NCI-H524 (cell line): ENCODE results near the gene CXCL5.
"Not testable (repeated sequence)": the region's sequence is repeated elsewhere in the genome, so short reads cannot be mapped to it uniquely, and the experiment has no call there.

ENCODE experiments used
- DNase-seq, 2 experiments: peaks; one replicate each; lab custom pipeline; 2025; lab: John Stamatoyannopoulos, UW

CXCL5 gene

DNA sequence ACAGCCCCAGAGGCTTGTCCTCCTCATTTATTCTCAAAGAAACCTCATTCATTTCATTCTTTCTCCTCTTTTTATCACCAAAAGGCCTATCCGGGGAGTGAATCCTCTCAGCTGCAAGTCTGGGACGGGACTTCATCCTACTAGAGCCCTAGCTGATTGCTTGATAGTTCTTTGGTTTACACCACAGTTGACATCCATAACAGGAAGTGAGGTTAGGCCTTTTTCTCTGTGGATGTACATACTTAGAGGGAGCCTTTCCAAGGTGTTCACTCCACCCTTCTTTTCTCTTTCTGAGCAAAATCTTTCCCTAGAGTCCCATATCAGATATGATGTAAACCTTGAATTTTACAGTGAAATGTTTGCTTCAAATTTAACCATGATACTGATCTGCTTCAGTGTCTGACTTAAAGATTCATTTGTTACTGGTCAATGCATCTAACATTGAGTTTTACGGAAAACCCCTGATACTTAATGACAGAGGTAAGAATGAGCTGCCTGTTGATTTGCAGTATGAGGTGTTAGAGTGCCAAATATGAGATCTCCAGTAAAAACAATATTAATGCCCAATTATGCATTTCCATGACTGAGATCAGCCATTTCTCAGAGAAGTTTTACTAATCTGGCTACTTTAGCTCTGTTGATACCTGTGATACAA, 16.8 kb upstream of the CXCL5 start:
- DNase-seq: no peak

DNA sequence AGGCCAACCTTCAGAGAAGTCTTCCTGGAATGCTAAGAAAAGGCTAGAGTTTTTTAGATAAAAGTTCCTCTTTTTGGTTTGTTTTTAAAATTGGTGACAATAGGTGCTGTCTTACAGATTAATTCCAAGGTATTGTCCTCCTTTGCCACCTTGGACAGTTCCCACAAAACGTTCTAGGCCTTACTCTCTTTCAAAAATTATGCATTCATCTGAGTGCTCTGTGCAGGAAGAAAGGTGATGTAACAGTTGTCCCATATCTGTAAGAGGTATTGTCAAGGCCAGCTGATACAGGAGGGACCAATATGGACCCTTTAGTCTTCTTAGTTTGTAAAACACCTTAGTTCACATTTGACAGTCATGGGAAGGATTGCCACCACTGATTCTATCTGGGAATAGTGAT, 15.9 kb upstream of the CXCL5 start:
- no peak for DNase-seq

DNA sequence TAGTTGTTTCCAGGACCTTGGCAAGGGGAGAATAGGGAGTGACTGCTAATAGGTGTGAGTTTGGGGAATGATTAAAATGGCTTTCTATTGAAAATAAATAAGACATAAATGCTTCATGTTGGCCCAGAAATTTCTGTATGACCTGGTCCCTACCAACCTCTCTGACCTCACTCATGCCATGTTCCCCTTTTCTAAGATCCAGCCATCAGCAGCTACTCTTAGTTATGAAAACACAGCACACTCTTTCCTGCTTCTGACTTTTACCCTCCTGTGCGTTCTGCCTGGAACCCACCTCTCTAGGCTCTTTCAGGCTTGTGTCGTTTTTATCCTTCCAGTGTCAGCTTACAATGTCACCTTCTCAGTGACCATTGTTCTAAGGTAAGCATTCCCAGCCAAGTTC, 14.8 kb upstream of the CXCL5 start:
- DNase-seq: no peak

DNA sequence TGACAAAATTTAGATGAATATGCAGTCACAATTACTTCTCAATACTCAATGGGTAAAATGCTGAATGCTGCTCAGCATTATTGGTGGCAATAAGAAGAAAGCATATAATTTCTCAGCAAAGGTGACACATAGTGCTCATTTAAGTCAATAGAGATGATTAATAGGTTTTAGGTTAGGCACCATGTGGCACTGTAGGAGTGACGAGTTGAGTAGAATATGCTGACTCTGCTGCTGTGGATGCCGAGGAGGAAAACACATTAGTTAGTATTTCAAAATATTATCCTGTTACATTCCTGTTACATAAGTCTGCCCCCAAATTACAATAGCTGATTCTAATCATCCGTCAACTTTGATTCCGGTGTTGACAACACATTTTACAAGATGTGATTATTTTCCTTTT, 13.7 kb upstream of the CXCL5 start:
- no peak for DNase-seq

DNA sequence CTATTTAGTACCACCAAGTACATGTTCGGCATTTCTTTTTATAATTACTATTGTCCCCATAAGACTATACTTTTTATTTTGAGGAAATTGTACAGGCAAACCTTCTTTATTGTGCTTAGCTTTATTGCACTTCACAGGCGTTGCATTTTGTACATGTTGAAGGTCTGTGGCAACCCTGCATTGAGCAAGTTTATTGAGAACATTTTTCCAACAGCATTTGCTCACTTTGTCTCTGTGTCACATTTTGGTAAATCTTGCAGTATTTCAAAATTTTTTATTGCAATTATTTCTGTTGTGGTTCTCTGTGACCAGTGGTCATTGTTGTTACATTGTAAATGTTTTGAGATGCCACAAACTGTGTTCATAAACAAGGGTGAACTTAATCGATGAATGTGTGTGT, 10.8 kb upstream of the CXCL5 start:
- DNase-seq: no peak

DNA sequence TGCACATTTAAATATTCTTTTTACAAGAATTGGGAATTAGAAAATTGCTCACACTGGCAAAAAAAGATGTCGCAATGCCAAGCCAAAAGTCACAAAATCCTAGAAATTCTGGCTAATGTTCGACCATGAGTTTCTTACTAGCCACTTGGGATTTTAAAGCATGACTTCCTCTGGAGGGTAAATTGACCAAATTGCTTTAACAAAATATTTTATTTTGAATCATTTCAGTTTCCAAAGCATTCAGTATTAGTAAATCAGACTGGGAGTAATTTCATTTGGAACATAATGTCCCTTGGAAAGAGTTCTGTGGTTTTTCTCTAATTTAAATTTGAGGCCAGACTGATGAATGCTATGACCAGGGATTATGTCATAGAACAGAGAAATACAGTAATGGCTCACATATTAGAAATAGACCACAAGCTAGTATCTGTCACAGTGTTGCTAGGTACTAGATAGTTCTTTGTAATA, 7.6 kb upstream of the CXCL5 start:
- DNase-seq: no peak

DNA sequence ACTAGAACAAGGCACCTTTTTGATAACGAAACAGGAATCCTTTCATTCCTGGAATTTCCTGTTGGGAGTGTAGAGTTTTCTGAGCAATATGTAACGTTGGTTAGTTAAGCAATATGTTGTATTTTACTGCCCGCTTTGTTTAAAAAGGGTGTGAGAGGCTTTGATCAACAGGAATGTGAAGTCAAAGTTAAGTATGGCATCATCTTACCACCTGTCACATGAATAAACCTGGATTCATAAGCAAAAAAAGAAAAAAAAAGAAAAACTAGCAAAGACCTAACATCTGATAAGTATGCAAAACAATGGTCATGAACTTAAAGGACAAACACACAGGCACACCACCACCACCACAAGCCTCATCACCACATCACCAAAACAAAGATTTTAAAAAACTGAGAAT, 7.1 kb upstream of the CXCL5 start:
- no peak for DNase-seq

DNA sequence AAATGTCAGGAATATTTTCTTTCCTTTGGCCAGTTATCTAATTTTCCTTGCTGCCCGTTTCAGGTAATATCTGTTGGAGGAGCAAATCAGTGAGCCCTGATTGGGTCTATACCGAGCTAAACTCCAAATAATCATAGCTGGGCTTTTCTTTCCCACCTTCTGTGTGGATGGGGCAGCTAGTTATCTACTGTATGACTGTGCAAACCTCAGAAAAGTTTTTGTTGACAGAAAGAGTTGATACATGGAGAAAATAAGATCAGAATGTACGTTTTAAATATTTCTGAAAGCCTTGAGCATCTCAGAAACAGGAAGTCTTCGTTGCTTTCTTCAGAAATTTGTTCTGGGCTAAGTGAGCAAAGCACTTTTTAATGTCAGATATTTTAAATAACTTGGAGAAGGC, 6.2 kb upstream of the CXCL5 start:
- DNase-seq: no peak

DNA sequence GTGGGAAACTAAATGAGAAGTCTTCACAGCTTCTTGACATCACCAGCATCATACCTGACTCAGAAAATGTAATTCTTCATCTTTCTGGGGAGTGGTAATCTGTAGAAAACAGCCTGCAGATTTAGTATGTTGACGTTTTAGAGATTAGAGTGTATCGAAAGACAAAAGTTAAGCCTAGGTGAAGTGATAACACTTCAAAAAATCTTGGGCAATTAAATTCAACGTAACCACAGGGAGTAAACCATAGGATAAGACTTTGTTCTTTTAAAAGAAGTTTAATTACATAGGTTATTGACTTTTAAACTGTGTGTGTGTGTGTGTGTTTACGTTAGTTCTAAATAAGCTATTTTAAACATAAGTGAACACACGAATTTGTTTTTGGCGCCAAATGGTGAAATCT, 1.8 kb upstream of the CXCL5 start:
- DNase-seq: no peak

DNA sequence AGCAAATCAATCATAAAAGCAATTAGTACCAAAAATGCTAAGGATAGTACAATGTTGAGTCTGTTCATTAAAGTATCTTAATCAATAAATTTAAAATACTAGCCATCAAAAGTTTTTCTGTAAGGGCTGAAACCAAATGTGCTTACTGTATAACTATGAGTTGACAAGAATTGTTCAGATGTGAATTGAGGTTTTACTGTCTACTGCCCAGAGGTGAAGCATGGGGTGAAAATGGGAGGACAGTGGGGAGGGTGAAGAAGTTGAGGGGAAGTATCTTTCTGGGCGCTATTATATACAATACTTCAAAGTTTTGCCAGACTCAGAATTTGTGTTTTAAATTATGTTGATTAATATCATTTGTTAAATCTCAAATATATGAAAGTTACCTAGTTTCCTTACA, 6.4 kb downstream of the CXCL5 start:
- DNase-seq: no peak

DNA sequence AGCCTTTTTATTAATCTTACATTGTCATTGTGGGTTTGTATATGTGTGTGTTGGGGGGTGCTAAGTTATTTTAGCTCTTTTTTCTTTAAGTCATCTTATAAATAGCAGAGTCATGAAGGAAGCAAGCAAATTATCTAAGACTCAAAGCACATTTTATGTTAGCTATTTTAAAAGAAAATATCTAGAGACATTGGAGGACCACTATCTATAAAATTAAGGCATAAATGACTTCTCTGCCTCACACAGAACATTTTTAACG, 6.8 kb downstream of the CXCL5 start:
- DNase-seq: no peak

DNA sequence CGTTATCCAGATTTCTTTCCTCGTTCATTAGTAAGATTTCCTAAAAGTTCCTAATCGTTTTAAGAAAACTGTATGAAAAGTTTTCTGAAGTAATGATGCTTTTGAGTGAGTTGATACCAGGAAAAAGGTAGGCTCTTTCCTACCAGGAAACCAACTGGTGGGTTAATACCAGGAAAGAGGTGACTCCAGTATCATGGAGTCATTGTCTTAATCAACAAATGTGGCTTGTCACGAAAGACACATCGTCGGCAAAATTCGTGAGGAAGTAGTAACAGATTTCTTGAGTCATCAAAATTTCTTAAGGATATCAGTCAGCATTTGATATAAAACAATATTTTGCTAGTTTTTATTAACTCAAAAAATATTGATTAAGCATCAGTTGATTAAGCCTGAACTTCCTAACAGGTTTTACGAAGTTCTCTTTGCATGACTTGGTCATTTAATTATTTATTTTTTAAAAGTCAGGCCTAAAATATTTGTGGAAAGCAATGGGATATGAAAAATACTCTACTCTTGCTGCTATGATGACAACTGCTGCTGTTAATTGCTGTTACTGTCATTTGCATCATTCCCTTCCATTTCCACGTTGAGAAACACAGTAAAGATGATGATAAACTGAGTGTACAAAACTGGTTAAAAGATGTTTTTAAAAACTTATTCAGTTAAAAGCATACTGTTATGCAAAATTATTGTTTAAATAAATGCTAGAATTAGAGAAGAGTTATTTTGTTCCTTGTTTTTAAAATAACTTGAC, 7.3 kb downstream of the CXCL5 start:
- no peak for DNase-seq

DNA sequence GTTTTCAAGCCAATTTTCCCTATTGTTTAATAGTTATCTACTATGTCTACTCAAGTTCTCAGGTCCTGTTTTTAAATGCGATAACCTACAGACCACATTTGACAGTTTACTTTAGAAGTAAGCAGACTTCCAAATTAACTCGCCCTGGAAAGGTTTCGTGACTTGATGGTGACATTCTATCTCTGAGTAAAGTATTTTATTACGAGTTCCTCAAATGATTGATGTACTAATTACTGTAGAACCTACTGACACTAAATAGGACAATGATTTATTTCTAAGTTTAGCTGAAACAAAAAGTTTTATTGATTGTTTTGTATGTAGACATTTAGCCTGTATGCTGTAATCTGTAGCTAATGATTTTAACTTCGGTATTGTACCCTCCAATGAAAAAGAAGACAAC, 8.5 kb downstream of the CXCL5 start:
- DNase-seq: no peak

DNA sequence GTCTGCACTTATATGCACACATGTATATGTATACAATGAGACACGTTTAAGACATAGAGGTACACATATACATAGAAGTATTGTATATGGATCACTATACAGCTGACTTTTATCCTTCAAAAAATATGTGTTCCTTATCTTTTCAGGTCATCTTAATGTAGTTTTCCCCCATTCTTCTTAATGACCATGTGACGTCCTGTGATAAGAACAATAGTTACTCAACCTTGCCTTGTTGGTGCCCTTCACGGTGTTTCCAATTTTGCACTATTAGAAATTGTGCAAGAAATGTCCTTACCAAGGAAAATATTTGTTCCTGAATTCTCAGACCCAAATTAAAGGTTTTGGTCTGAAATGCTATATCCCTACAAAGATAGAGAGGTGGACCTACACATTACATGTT, 9.4 kb downstream of the CXCL5 start:
- DNase-seq: no peak

DNA sequence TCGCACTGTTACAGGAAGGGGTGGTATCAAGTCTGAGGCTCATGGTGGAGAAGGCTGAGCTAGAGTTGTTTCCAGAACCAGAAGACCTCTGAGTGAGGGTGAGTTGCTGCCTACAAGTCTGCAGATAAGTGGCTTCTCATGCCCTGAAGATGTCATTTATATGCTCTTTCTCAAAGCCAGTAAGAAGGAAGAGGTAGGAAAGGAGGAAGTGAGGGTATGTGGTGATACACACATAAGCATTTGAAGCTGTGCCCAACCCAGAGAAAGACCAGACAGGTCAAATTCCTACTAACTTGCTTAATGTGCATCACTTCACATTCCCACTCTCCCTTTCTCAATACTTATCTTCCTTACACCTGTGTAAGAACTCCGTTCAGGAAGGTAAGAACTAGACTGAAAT, 10.4 kb downstream of the CXCL5 start, which contains the start of gene PPBP:
Gene PPBP (minus strand): TSS at position 130 of the 400 bp plus-strand sequence. CDS start 87 bp downstream, at position 43.
- no peak for DNase-seq

DNA sequence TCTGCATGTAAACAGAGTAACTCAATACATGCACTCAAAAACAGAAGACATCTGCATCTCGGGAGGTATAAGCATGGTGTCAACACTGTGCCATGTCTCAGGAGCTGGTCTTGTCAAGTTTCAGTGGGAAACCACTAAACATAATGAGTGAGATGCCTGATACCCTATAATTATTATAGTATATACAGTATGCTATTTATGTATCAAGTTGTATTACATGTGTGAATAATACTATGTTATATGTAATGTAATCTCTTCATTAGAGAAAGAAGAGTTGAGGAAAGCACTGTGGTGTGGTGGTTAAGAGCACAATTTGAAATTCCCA, 13.0 kb downstream of the CXCL5 start:
- DNase-seq: no peak

DNA sequence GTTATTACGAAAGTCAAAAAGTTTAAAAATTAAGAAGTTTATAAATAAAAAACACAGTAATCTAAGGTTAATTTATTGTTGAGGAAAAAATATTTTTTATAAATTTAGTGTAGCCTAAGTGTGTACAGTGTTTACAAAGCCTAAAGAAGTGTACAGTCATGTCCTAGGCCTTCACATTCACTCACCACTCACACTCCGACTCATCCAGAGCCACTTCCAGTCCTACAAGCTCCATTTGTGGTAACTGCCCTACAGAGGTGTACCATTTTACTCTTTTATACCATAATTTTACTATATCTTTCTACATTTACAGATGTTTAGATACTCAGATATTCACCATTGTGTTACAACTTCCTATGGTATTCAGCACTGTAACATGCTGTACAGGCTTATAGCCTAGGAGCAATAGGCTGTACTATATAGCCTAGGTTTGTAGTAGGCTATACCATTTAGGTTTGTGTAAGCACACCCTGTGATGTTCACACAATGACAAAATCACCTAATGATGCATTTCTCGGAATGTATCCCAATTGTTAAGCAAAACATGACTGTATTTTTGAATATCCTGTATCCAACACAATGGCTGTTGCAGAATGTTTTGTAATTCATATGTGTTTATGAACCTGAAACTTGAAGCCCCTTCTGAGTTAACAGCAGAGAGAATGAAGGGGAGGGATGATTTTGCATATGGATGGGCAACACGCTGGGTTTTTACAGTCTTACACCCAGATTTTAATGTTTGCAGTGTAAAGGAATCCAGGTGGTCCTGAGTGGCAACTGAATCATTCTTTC, 13.5 kb downstream of the CXCL5 start:
- DNase-seq: no peak

DNA sequence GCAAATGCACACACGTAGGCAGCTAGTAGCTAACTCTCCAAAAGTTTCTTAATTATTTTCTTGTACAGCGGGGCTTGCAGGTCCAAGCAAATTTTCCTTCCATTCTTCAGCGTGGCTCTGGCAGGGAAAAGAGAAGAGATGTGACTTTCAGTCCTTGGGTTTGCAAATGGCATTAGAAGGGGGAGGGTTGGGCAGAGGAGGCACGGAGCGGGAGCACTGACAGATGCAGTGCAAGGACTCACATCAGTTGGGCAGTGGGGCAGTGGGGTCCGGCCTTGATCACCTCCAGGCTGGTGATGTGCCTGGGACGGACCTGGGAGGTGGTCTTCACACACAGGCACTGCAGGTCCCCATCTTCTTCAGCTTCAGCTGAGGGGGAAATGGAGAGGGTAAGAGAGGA, 17.3 kb downstream of the CXCL5 start:
- DNase-seq: not testable (repeated sequence)

DNA sequence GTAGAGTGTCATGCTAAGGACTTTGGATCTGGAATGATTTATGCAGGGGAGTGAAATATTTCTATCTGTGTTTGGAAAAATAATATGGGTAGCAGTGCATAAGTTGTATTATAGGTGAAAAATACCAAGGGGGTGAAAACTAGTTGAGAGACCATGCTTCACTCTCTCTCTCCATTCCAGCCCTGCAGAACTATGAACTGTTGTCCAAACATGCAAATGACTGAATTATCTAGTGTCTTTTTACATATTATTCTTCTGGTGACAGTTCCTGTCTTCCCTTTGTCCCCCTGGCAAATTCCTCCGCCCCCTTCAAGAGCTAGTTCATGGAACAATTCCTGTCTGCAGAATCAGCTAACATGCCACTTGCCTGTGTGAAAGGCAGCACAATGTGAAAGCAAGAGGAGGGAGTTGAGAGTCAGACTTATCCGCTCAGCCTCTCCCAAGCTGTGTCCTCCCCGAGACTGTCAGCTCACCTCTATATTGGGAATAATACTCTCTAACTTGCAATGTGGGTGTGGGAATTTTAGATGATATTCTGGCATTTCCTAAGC, 19.0 kb downstream of the CXCL5 start:
- no peak for DNase-seq

DNA sequence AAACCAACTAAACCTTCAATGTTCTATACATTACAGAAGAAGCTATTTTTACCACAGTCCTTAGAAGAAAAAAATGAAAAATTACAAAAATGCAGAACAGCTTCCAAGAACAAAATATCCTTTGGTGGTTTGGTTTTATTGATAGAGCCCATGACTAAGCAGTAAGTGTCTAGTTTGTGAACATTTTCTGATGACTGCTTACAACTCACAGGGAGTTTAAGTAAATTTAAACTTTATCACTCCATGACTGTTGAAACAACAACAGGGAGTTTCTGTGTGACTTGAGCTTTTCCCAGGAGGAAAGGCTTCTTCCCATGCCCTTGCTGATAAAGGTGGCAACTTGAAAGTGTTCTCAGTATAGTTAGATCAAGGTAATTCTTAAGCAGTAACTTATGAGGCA, 19.6 kb downstream of the CXCL5 start:
- DNase-seq: no peak

DNA sequence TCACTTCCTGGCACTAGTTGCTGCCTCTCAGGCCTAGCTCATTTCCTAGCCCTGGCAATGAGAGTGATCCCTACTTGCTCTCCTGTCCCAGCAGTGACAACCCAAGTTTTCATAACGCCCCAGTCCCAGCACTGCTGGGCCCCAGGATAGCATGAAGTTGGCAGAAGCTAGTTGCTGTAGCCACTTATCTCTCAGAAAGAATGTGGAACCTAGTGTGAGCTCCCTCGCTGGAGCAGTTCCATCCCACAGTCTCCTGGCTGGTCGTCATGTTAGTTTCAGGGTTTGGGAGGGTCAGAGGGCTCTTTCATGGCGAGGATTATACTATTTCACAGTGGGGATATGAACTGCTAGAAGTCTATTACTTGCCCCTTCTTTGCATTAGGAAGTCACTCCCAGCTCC, 21.8 kb downstream of the CXCL5 start:
- DNase-seq: no peak

DNA sequence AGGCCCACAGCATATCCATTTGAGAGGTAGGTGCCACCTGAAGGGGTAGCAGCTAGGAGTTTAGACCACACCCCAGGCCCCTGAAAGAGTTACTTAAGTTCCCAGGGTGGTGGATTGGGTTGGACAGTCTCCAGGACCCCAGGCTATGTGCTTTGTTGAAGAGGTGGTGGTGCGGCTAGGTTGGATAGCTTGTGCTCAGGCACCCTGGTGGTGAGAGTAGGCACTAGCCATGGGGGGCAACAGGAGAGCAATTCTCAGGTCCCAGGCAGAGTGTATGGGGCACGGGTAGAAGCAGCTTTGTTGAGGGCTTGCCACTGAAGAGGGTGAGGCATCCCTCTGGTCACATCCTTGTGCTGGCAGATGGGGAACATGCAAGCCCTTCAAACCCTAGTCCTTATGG, 22.3 kb downstream of the CXCL5 start:
- DNase-seq: no peak

DNA sequence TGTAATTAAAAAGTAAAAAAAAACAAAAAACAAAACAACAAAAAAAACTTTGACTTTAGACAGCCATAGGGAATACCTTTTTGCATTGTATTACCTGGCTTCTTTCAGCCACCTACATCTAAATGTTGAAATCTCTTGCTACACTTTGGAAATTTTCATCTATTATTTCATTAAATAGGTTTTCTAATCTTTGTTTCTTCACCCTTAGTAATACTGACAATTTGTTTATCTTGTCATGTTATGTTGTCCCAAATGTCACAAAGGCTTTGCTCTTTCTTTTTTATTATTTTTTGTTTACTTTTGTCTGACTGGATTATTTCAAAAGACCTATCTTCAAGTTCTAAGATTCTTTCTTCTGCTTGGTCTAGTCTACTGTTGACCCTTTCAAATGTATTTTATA, 24.1 kb downstream of the CXCL5 start:
- no peak for DNase-seq
